GM18519 (cell line): ENCODE data around the gene PCDHGC4.

Experiments used
- ATAC-seq: cut with Tn5 transposase; IDR thresholded peaks from one replicate; pipeline ENCODE4 v1.9.1; 2021; ENCODE audit warnings: mild to moderate bottlenecking, moderate library complexity; ENCODE audit not compliant: unreplicated experiment, low FRiP score

PCDHGC4 gene

GRCh38 chr5:141489841-141490240 is 5.0 kb downstream of the PCDHGC4 start:
- no peak for ATAC-seq

GRCh38 chr5:141490271-141490670 is 5.4 kb downstream of the PCDHGC4 start:
- no peak for ATAC-seq

GRCh38 chr5:141490771-141491170 is 5.9 kb downstream of the PCDHGC4 start:
- ATAC-seq, result no peak

GRCh38 chr5:141491323-141492167 is 6.7 kb downstream of the PCDHGC4 start:
- ATAC-seq, result peak; percentile 3

GRCh38 chr5:141492168-141492885 is 7.5 kb downstream of the PCDHGC4 start:
- peak; percentile 35 for ATAC-seq

- no peak for ATAC-seq
Measured at GRCh38 chr5:141493500-141494422, 8.9 kb downstream of the PCDHGC4 start.

GRCh38 chr5:141494761-141495452 is 10.1 kb downstream of the PCDHGC4 start:
- no peak for ATAC-seq

- no peak for ATAC-seq
Measured at GRCh38 chr5:141495453-141495811, 10.6 kb downstream of the PCDHGC4 start.

GRCh38 chr5:141496038-141496437 is 11.2 kb downstream of the PCDHGC4 start:
- ATAC-seq, result no peak

GRCh38 chr5:141501761-141502160 is 16.9 kb downstream of the PCDHGC4 start:
- no peak for ATAC-seq

- ATAC-seq, result no peak
Measured at GRCh38 chr5:141503681-141504080, 18.9 kb downstream of the PCDHGC4 start.

- ATAC-seq, result no peak
Measured at GRCh38 chr5:141504216-141504615, 19.4 kb downstream of the PCDHGC4 start.

- ATAC-seq, result no peak
Measured at GRCh38 chr5:141506381-141507155, 21.7 kb downstream of the PCDHGC4 start.

- ATAC-seq, result peak; percentile 23
Measured at GRCh38 chr5:141507387-141508091, 22.7 kb downstream of the PCDHGC4 start.

GRCh38 chr5:141508440-141508797 is 23.6 kb downstream of the PCDHGC4 start:
- no peak for ATAC-seq

GRCh38 chr5:141508798-141509611 is 24.2 kb downstream of the PCDHGC4 start:
- ATAC-seq, result no peak

GRCh38 chr5:141510160-141510559 is 25.3 kb downstream of the PCDHGC4 start:
- ATAC-seq, result no peak
